A549 (cell line): ENCODE results near the gene BPIFB1. TPM values are rescaled to one million over a fixed set of nuclear protein-coding genes. Genes with fewer than 3 reads are reported as not detected.

ENCODE experiments used
- ATAC-seq, 2 experiments: fragments of 200-7000 bp in 1 of 2; fragments of >200 bp in 1 of 2; cut with Nextera tagmentation in 1 of 2; cut with Tn5 transposase in 1 of 2; 3 replicates each; pipeline versions ENCODE4 v1.8.0 to v1.9.1; 2018 to 2020; ENCODE audit warnings: mild to moderate bottlenecking in 1 of 2, moderate library complexity in 1 of 2
- CTCF ChIA-PET: fragments of 300-600 bp; sonication (Branson Sonifier 250); formaldehyde crosslinking; extraction: SDS; loops from one replicate; lab custom pipeline; 2021; ENCODE audit warnings: antibody characterized with exemption, inconsistent platforms; lab: Yijun Ruan, JAX
- POLR2A ChIA-PET: fragments of 350-600 bp; formaldehyde crosslinking; extraction: SDS; loops from one replicate; lab custom pipeline; 2021; ENCODE audit warnings: antibody characterized with exemption, inconsistent platforms; lab: Yijun Ruan, JAX
- DNase-seq, 2 experiments: peaks; one replicate each; pipeline versions ENCODE4 v3.0.0 to v3.0.0-alpha.2; 2011 to 2016; ENCODE audit warnings: low read depth in 1 of 2, low spot score in 1 of 2
- FAIRE-seq: peaks from 2 replicates; lab custom pipeline; 2011; peaks lifted over from hg19 to GRCh38; lab: Jason Lieb, UNC
- H3K27ac ChIP-seq, 2 experiments: fragments of >200 bp; sonication (Bioruptor Twin); formaldehyde crosslinking; 3 replicates each; pipeline ENCODE4 v1.5.1; 2016 to 2017
- H3K4me1 ChIP-seq: fragments of >200 bp; sonication (Bioruptor Twin); formaldehyde crosslinking; 3 replicates; pipeline ENCODE4 v1.6.1; 2016
- H3K4me2 ChIP-seq: fragments of >200 bp; sonication (Bioruptor Twin); formaldehyde crosslinking; 3 replicates; pipeline ENCODE4 v1.6.1; 2016
- H3K4me3 ChIP-seq: fragments of >200 bp; sonication (Bioruptor Twin); formaldehyde crosslinking; 3 replicates; pipeline ENCODE4 v1.5.1; 2016
- H3K9me3 ChIP-seq: fragments of >200 bp; sonication (Bioruptor Twin); formaldehyde crosslinking; 3 replicates; pipeline ENCODE4 v1.6.1; 2016
- BHLHE40 ChIP-seq: IDR thresholded peaks from 2 replicates; pipeline ENCODE4 v1.6.1; 2012; ENCODE audit warnings: low read depth, low read length, inconsistent platforms
- CHD2 ChIP-seq: fragments of 150-350 bp; IDR thresholded peaks from 2 replicates; pipeline ENCODE4 v1.6.1; 2014; ENCODE audit warnings: low read length; ENCODE audit not compliant: partially characterized antibody
- EP300 ChIP-seq, 2 experiments: fragments of >200 bp; sonication (Bioruptor Twin); formaldehyde crosslinking; IDR thresholded peaks; 2 replicates in 1 of 2; 3 replicates in 1 of 2; pipeline ENCODE4 v1.6.1; 2016 to 2017
- ESRRA ChIP-seq: fragments of 150-350 bp; IDR thresholded peaks from 2 replicates; pipeline ENCODE4 v1.6.1; 2014; ENCODE audit warnings: mild to moderate bottlenecking, low read length, borderline replicate concordance
- FOSB ChIP-seq: fragments of 250-450 bp; sonication (Bioruptor Pico); IDR thresholded peaks from 2 replicates; pipeline ENCODE4 v1.5.0; 2020; ENCODE audit warnings: mild to moderate bottlenecking, moderate library complexity
- HOXA7 ChIP-seq: fragments of 250-450 bp; sonication (Bioruptor Pico); IDR thresholded peaks from 2 replicates; pipeline ENCODE4 v1.5.0; 2020; ENCODE audit warnings: mild to moderate bottlenecking, moderate library complexity
- HOXB13 ChIP-seq: fragments of 250-450 bp; sonication (Bioruptor Pico); IDR thresholded peaks from 2 replicates; pipeline ENCODE4 v1.5.0; 2020; ENCODE audit warnings: low read depth, mild to moderate bottlenecking, moderate library complexity
- JUN ChIP-seq, 2 experiments: fragments of >200 bp; sonication (Bioruptor Twin); formaldehyde crosslinking; IDR thresholded peaks; 2 replicates in 1 of 2; 3 replicates in 1 of 2; pipeline ENCODE4 v1.6.1; 2016 to 2017
- KDM1A ChIP-seq: fragments of 200-600 bp; sonication (generic); IDR thresholded peaks from 2 replicates; pipeline ENCODE4 v1.6.1; 2016; ENCODE audit warnings: low read depth, mild to moderate bottlenecking
- KDM5A ChIP-seq: fragments of 200-600 bp; sonication (generic); IDR thresholded peaks from 2 replicates; pipeline ENCODE4 v1.6.1; 2016; ENCODE audit warnings: antibody characterized with exemption, mild to moderate bottlenecking
- NR3C1 ChIP-seq: fragments of >200 bp; sonication (Bioruptor Twin); formaldehyde crosslinking; IDR thresholded peaks from 3 replicates; pipeline ENCODE4 v1.6.1; 2017
- POLR2A ChIP-seq: IDR thresholded peaks from 2 replicates; pipeline ENCODE4 v1.6.1; 2012; ENCODE audit warnings: mild to moderate bottlenecking, low read length
- RFX5 ChIP-seq: fragments of 450-650 bp; IDR thresholded peaks from 2 replicates; pipeline ENCODE4 v1.7.1; 2014; ENCODE audit warnings: antibody characterized with exemption, mild to moderate bottlenecking, moderate library complexity
- ZNF302 ChIP-seq: fragments of 250-450 bp; sonication (Bioruptor Pico); IDR thresholded peaks from 2 replicates; pipeline ENCODE4 v1.9.0; 2021; ENCODE audit warnings: inconsistent platforms, mild to moderate bottlenecking, moderate library complexity
- WGBS: methylation state at CpG from one replicate; pipeline ENCODE4 v1.1.6; 2017; ENCODE audit errors: missing lambda C conversion rate; 5-methylcytosine and 5-hydroxymethylcytosine counted together
- polyA plus RNA-seq, 4 experiments: library from polyadenylated mRNA; depleted of rRNA in 3 of 4; stranded (reverse); fragments of >200 nt; fragmentation: RNase III in 1 of 4; extraction: RNeasy Plus Mini Kit Qiagen cat#74134 plus additional on column Dnase treatment in 1 of 4; gene quantifications; 2 replicates in 3 of 4; 3 replicates in 1 of 4; pipeline ENCODE4 v1.2.3, GENCODE V29; 2011 to 2017
- TF ChIP-seq, protein P1 (sequence below): IDR thresholded peaks from 2 replicates; pipeline ENCODE4 v1.6.1; 2012
- TF ChIP-seq, protein P2 (sequence below): fragments of 250-450 bp; sonication (Bioruptor Pico); IDR thresholded peaks from 2 replicates; pipeline ENCODE4 v1.5.0; 2020; ENCODE audit warnings: low read depth, mild to moderate bottlenecking, moderate library complexity
- TF ChIP-seq, protein P3 (sequence below): fragments of >200 bp; sonication (Bioruptor Twin); formaldehyde crosslinking; IDR thresholded peaks from 3 replicates; pipeline ENCODE4 v1.5.1; 2016
- TF ChIP-seq, protein P4 (sequence below): fragments of >200 bp; sonication (Bioruptor Twin); formaldehyde crosslinking; IDR thresholded peaks from 2 replicates; pipeline ENCODE4 v1.6.1; 2016
- TF ChIP-seq, protein P5 (sequence below): IDR thresholded peaks from 2 replicates; pipeline ENCODE4 v1.6.1; 2012
- TF ChIP-seq, protein P6 (sequence below): IDR thresholded peaks from 2 replicates; pipeline ENCODE4 v1.6.1; 2012; ENCODE audit warnings: low read depth, borderline replicate concordance

The BPIFB1 gene
- polyA plus RNA-seq, 2 of the 4 experiments (the other 2 are of a cell fraction): 0.18 TPM; not detected in 1

DNA sequence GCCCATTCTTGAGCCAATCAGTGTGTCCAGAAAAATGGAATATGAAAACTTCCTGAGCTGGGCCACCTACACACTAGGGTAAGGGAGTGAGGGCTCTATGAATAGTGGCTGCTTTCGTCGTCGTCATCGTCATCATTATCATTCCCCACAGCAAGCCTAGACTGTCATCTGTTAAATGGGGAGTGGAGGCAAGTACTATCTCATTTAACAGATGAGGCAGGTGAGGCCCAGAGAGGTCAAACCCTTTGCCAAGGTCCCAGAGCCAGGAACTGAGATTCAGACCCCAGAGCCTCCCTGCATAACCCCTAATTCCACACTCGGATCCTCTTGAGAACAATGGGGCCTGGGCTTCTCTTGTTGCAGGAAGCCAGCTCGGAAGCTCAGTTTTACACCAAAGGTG is 20.6 kb downstream of the BPIFB1 start:
- FAIRE-seq (no peak), ATAC-seq (no peak), DNase-seq (no peak)
- peaks cover 7% of the 10 kb centered on the region for H3K4me1 ChIP-seq
- TF ChIP-seq CHD2 (no peak), ZNF302 (CRISPR knock-in tag) (no peak), POLR2A (no peak), KDM5A (no peak), FOSB (CRISPR knock-in tag) (no peak), EP300 (IDR thresholded peaks at IDR 0.05) (no peak), HOXB13 (CRISPR knock-in tag) (no peak), JUN (IDR thresholded peaks at IDR 0.05) (no peak), HOXA7 (CRISPR knock-in tag) (no peak), ESRRA (no peak), KDM1A (no peak), BHLHE40 (no peak), RFX5 (no peak)
- TF ChIP-seq, protein P1, sequence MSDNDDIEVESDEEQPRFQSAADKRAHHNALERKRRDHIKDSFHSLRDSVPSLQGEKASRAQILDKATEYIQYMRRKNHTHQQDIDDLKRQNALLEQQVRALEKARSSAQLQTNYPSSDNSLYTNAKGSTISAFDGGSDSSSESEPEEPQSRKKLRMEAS: no peak
- TF ChIP-seq, protein P2, sequence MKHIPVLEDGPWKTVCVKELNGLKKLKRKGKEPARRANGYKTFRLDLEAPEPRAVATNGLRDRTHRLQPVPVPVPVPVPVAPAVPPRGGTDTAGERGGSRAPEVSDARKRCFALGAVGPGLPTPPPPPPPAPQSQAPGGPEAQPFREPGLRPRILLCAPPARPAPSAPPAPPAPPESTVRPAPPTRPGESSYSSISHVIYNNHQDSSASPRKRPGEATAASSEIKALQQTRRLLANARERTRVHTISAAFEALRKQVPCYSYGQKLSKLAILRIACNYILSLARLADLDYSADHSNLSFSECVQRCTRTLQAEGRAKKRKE (CRISPR knock-in tag): no peak
- TF ChIP-seq, protein P3, sequence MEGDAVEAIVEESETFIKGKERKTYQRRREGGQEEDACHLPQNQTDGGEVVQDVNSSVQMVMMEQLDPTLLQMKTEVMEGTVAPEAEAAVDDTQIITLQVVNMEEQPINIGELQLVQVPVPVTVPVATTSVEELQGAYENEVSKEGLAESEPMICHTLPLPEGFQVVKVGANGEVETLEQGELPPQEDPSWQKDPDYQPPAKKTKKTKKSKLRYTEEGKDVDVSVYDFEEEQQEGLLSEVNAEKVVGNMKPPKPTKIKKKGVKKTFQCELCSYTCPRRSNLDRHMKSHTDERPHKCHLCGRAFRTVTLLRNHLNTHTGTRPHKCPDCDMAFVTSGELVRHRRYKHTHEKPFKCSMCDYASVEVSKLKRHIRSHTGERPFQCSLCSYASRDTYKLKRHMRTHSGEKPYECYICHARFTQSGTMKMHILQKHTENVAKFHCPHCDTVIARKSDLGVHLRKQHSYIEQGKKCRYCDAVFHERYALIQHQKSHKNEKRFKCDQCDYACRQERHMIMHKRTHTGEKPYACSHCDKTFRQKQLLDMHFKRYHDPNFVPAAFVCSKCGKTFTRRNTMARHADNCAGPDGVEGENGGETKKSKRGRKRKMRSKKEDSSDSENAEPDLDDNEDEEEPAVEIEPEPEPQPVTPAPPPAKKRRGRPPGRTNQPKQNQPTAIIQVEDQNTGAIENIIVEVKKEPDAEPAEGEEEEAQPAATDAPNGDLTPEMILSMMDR: no peak
- TF ChIP-seq, protein P4, sequence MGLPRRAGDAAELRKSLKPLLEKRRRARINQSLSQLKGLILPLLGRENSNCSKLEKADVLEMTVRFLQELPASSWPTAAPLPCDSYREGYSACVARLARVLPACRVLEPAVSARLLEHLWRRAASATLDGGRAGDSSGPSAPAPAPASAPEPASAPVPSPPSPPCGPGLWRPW: no peak
- TF ChIP-seq, protein P5, sequence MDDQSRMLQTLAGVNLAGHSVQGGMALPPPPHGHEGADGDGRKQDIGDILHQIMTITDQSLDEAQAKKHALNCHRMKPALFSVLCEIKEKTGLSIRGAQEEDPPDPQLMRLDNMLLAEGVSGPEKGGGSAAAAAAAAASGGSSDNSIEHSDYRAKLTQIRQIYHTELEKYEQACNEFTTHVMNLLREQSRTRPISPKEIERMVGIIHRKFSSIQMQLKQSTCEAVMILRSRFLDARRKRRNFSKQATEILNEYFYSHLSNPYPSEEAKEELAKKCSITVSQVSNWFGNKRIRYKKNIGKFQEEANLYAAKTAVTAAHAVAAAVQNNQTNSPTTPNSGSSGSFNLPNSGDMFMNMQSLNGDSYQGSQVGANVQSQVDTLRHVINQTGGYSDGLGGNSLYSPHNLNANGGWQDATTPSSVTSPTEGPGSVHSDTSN: no peak
- WGBS: 83% methylated on average over 6 of the region's 6 CpGs
- CTCF ChIA-PET: interaction anchor here (1.0 to 5.5 kb wide), 7 partner anchors 10 to 514 kb away, joined by 3 to 28 read pairs (median 4); no protein-coding TSS in a partner anchor
- no peak overlapping the region for H3K27ac ChIP-seq
- H3K9me3 ChIP-seq: no peaks in the 10 kb centered on the region
- H3K4me2 ChIP-seq: no peak overlapping the region
- POLR2A ChIA-PET: no interaction called here
- H3K4me3 ChIP-seq: no peak overlapping the region

DNA sequence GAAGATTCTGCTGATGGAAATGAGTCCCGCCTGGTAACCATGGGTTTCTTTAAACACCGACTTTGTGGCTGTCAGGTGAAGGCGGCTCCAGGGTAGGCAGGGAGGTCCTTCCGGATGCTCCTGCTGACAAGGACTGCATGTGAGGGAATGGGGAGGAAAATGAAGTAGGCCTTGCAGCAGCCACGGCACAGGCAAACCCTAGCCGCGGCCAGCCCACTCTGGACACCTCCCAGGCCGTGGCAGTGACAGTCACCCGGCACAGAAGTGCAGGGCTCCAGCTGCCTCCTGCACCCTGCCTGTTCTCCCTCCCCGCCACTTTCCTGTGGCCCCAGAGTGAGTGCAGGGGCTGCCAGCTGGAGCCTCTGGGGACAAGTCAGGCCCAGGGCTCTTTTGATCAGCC is 21.0 kb downstream of the BPIFB1 start:
- Histone ChIP-seq H3K4me1 (peaks cover 7% of the 10 kb centered on the region), H3K9me3 (no peaks in the 10 kb centered on the region), H3K4me3 (no peak overlapping the region), H3K4me2 (no peak overlapping the region), H3K27ac (no peak overlapping the region)
- ChIA-PET POLR2A (no interaction called here), CTCF (interaction anchor here (0.6 to 5.5 kb wide), 7 partner anchors 11 to 514 kb away, joined by 3 to 28 read pairs (median 4); no protein-coding TSS in a partner anchor)
- WGBS: 75% methylated on average over 10 of the region's 10 CpGs
- ATAC-seq: no peak
- TF ChIP-seq NR3C1: no peak
- no peak for TF ChIP-seq ESRRA
- TF ChIP-seq POLR2A: no peak
- TF ChIP-seq, protein P6, sequence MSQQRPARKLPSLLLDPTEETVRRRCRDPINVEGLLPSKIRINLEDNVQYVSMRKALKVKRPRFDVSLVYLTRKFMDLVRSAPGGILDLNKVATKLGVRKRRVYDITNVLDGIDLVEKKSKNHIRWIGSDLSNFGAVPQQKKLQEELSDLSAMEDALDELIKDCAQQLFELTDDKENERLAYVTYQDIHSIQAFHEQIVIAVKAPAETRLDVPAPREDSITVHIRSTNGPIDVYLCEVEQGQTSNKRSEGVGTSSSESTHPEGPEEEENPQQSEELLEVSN: no peak
- TF ChIP-seq ZNF302 (CRISPR knock-in tag): no peak
- no peak for DNase-seq
- no peak for FAIRE-seq
